ENCODE results near the gene LRP11. TPM values are rescaled to one million over a fixed set of nuclear protein-coding genes. Genes with fewer than 3 reads are reported as not detected.

The LRP11 gene
- total RNA-seq, 1 donor from 2014 or later: 10.8 TPM

- no peak for DNase-seq
- Mint-ChIP-seq H3K27ac (ENCODE audit: unreplicated experiment) (no peak within 1 kb of the TSS), H3K4me1 (ENCODE audit: low read depth, unreplicated experiment) (no peaks in the 10 kb centered on the region), H3K4me3 (ENCODE audit: unreplicated experiment) (no peak within 1 kb of the TSS), H3K36me3 (ENCODE audit: unreplicated experiment) (no peaks in the 10 kb centered on the region), H3K27me3 (ENCODE audit: unreplicated experiment) (peaks cover 2% of the 10 kb centered on the region), H3K9me3 (ENCODE audit: unreplicated experiment) (peaks cover 5% of the 10 kb centered on the region)
- TF ChIP-seq CTCF (IDR thresholded peaks at IDR 0.05; ENCODE audit: partially characterized antibody, unreplicated experiment): no peak
Measured at GRCh38 chr6:149897855-149898744, 33.9 kb upstream of the LRP11 start, which contains the start of gene RAET1E. TSS of gene RAET1E (minus strand) at chr6:149898113. CDS start at chr6:149890901, 7,212 bp downstream.

DNA sequence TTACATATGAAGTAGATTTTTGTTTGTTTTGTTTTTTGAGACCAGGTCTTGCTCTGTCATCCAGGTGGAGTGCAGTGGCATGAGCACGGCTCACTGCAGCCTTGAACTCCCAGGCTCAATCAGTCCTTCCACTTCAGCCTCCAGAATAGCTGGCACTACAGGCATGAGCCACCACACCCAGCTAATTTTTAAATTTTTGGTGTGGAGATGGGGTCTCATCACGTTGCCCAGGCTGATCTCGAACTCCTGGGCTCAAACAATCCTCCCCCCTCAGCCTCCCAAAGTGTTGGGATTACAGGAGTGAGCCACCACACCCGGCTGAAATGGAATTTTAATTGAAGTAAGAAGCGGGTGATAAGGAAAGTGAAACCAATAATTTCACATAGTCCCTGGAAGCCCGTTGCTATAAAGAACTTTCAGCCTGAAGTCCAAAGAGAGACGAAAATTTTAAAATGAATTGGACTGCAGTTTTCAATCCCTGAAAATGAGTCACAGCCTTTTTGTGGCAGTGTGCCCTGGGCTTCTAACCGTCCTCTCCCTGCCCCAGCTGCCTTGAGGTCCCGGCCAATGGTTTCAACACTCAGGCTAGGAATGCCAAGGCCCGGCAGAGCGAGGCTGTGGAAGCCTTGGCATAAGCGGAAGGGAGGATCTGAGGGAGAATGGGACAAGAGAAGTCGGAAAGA lies 33.0 kb upstream of the LRP11 start:
- H3K4me1 Mint-ChIP-seq (ENCODE audit: low read depth, unreplicated experiment): no peaks in the 10 kb centered on the region
- DNase-seq: no peak
- H3K27ac Mint-ChIP-seq (ENCODE audit: unreplicated experiment): no peak overlapping the region
- H3K9me3 Mint-ChIP-seq (ENCODE audit: unreplicated experiment): peaks cover 5% of the 10 kb centered on the region
- peaks cover 2% of the 10 kb centered on the region for H3K27me3 Mint-ChIP-seq (ENCODE audit: unreplicated experiment)
- no peaks in the 10 kb centered on the region for H3K36me3 Mint-ChIP-seq (ENCODE audit: unreplicated experiment)
- TF ChIP-seq CTCF (IDR thresholded peaks at IDR 0.05; ENCODE audit: partially characterized antibody, unreplicated experiment): no peak
- no peak overlapping the region for H3K4me3 Mint-ChIP-seq (ENCODE audit: unreplicated experiment)

DNA sequence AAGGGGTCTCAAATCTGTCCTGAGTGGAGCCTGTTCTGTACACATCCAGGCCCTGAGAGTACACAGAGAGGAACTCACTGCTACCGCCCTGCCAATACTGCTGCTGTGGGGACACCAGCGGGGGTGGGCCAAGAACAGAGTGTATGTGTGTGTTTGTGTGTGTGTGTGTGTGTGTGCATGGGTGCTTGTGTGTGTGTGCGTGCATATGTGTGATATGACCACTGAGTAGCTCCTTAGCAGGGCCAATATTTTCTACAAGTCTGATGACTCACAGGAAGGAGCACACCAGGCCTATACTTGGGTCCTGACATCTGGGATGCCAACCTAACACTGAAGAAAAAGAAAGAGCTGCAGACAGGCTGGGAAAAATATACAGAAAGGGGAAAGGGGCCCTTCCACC lies 32.3 kb upstream of the LRP11 start:
- no peak for DNase-seq
- TF ChIP-seq CTCF (IDR thresholded peaks at IDR 0.05; ENCODE audit: partially characterized antibody, unreplicated experiment): no peak
- Mint-ChIP-seq H3K27me3 (ENCODE audit: unreplicated experiment) (peaks cover 2% of the 10 kb centered on the region), H3K4me3 (ENCODE audit: unreplicated experiment) (no peak overlapping the region), H3K4me1 (ENCODE audit: low read depth, unreplicated experiment) (no peaks in the 10 kb centered on the region), H3K9me3 (ENCODE audit: unreplicated experiment) (peaks cover 7% of the 10 kb centered on the region), H3K27ac (ENCODE audit: unreplicated experiment) (no peak overlapping the region), H3K36me3 (ENCODE audit: unreplicated experiment) (no peaks in the 10 kb centered on the region)

DNA sequence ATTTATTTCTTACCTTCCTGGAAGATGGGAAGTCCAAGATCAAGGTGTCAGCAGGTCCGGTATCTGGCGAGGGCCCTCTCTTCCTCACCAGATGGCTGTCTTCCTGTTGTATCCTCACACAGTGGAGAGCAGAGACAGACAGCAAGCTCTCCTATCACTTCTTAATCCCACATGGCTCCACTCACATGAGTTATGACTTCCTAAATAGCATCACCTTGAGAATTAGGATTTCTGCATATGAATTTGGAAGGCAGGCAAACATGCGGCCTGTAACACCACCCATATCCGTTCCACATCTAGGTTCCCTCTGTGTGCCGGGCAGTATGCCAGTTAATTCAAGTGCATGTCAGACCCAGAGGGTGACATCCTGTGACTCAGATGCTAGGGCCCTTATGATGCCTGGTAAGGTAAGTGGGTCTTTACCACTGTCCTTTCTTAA lies 31.7 kb upstream of the LRP11 start:
- TF ChIP-seq CTCF (IDR thresholded peaks at IDR 0.05; ENCODE audit: partially characterized antibody, unreplicated experiment): no peak
- Mint-ChIP-seq H3K27me3 (ENCODE audit: unreplicated experiment) (peaks cover 5% of the 10 kb centered on the region), H3K4me3 (ENCODE audit: unreplicated experiment) (no peak overlapping the region), H3K36me3 (ENCODE audit: unreplicated experiment) (no peaks in the 10 kb centered on the region), H3K27ac (ENCODE audit: unreplicated experiment) (no peak overlapping the region), H3K4me1 (ENCODE audit: low read depth, unreplicated experiment) (no peaks in the 10 kb centered on the region), H3K9me3 (ENCODE audit: unreplicated experiment) (peaks cover 7% of the 10 kb centered on the region)
- DNase-seq: no peak

Measured in glutamatergic neuron (in vitro differentiated cells).